SK-N-SH treated with all-trans-retinoic acid at 6 μM for 48 hours (cell line): ENCODE data around the gene RSPH4A.

Experiments used
- ISL1 ChIP-seq: fragments of 250-450 bp; sonication (Bioruptor Pico); IDR thresholded peaks from 2 replicates; pipeline ENCODE4 v2.1.2; 2022; ENCODE audit warnings: mild to moderate bottlenecking, moderate library complexity
- PPARA ChIP-seq: fragments of 250-450 bp; sonication (Bioruptor Pico); IDR thresholded peaks from 2 replicates; pipeline ENCODE4 v1.5.0; 2020; ENCODE audit warnings: mild to moderate bottlenecking, borderline replicate concordance
- RARB ChIP-seq: fragments of 250-450 bp; sonication (Bioruptor Pico); IDR thresholded peaks from 2 replicates; pipeline ENCODE4 v1.8.0; 2021; ENCODE audit warnings: mild to moderate bottlenecking, moderate library complexity
- TOX ChIP-seq: fragments of 250-450 bp; sonication (Bioruptor Pico); IDR thresholded peaks from 2 replicates; pipeline ENCODE4 v1.8.0; 2021; ENCODE audit warnings: mild to moderate bottlenecking, moderate library complexity, borderline replicate concordance
- ZC3H10 ChIP-seq: fragments of 250-450 bp; sonication (Bioruptor Pico); IDR thresholded peaks from 2 replicates; pipeline ENCODE4 v1.5.1; 2021; ENCODE audit warnings: mild to moderate bottlenecking, moderate library complexity
- ZFP3 ChIP-seq: fragments of 250-450 bp; sonication (Bioruptor Pico); IDR thresholded peaks from 2 replicates; pipeline ENCODE4 v1.5.0; 2020; ENCODE audit warnings: mild to moderate bottlenecking, moderate library complexity
- ZFP30 ChIP-seq: fragments of 450-650 bp; formaldehyde crosslinking; IDR thresholded peaks from 2 replicates; pipeline ENCODE4 v1.5.0; 2022; ENCODE audit warnings: mild to moderate bottlenecking, moderate library complexity
- ZNF70 ChIP-seq: fragments of 450-650 bp; formaldehyde crosslinking; IDR thresholded peaks from 2 replicates; pipeline ENCODE4 v1.5.0; 2020; ENCODE audit warnings: mild to moderate bottlenecking, moderate library complexity
- TF ChIP-seq, protein P1 (sequence below): fragments of 250-450 bp; sonication (Bioruptor Pico); IDR thresholded peaks from 2 replicates; pipeline ENCODE4 v1.5.0; 2020; ENCODE audit warnings: mild to moderate bottlenecking, moderate library complexity
- TF ChIP-seq, protein P2 (sequence below): fragments of 250-450 bp; sonication (Bioruptor Pico); IDR thresholded peaks from 2 replicates; pipeline ENCODE4 v1.8.0; 2020; ENCODE audit warnings: mild to moderate bottlenecking, moderate library complexity, borderline replicate concordance

DNA sequence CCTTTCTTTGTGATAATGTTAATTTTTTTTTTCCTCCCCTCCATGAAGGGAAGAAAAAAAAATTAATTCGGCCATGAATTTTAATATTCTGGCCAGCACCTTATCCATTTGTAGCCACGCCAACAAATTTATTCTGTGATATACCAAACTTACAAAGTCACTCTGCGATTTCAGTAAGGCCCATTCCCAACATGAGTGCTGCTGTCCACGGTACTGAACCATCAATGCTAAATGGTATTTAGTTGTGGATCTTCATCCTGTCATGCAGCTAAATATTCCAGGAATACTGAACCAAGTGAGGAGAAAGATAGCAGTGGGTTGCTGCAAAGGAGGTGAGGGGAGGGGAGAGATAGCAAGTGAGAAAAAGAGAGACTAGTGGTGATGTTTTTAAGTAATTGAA lies 19.5 kb upstream of the RSPH4A start:
- no peak for TF ChIP-seq ZFP30
- no peak for TF ChIP-seq ZFP3 (CRISPR knock-in tag)
- TF ChIP-seq, protein P1, sequence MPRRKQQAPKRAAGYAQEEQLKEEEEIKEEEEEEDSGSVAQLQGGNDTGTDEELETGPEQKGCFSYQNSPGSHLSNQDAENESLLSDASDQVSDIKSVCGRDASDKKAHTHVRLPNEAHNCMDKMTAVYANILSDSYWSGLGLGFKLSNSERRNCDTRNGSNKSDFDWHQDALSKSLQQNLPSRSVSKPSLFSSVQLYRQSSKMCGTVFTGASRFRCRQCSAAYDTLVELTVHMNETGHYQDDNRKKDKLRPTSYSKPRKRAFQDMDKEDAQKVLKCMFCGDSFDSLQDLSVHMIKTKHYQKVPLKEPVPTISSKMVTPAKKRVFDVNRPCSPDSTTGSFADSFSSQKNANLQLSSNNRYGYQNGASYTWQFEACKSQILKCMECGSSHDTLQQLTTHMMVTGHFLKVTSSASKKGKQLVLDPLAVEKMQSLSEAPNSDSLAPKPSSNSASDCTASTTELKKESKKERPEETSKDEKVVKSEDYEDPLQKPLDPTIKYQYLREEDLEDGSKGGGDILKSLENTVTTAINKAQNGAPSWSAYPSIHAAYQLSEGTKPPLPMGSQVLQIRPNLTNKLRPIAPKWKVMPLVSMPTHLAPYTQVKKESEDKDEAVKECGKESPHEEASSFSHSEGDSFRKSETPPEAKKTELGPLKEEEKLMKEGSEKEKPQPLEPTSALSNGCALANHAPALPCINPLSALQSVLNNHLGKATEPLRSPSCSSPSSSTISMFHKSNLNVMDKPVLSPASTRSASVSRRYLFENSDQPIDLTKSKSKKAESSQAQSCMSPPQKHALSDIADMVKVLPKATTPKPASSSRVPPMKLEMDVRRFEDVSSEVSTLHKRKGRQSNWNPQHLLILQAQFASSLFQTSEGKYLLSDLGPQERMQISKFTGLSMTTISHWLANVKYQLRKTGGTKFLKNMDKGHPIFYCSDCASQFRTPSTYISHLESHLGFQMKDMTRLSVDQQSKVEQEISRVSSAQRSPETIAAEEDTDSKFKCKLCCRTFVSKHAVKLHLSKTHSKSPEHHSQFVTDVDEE: no peak
- no peak for TF ChIP-seq TOX (CRISPR knock-in tag)
- TF ChIP-seq, protein P2, sequence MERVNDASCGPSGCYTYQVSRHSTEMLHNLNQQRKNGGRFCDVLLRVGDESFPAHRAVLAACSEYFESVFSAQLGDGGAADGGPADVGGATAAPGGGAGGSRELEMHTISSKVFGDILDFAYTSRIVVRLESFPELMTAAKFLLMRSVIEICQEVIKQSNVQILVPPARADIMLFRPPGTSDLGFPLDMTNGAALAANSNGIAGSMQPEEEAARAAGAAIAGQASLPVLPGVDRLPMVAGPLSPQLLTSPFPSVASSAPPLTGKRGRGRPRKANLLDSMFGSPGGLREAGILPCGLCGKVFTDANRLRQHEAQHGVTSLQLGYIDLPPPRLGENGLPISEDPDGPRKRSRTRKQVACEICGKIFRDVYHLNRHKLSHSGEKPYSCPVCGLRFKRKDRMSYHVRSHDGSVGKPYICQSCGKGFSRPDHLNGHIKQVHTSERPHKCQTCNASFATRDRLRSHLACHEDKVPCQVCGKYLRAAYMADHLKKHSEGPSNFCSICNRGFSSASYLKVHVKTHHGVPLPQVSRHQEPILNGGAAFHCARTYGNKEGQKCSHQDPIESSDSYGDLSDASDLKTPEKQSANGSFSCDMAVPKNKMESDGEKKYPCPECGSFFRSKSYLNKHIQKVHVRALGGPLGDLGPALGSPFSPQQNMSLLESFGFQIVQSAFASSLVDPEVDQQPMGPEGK (CRISPR knock-in tag): no peak
- TF ChIP-seq ZNF70 (CRISPR knock-in tag): no peak
- no peak for TF ChIP-seq RARB (CRISPR knock-in tag)
- TF ChIP-seq ZC3H10 (CRISPR knock-in tag): no peak
- no peak for TF ChIP-seq ISL1 (CRISPR knock-in tag)
- TF ChIP-seq PPARA (CRISPR knock-in tag): no peak
